Keratinocyte (primary cell): Measurements from ENCODE around the gene NOL3. TPM values are rescaled to one million over a fixed set of nuclear protein-coding genes. Genes with fewer than 3 reads are reported as not detected.

Experiments
- DNase-seq: peaks from one replicate; pipeline ENCODE4 v3.0.0-alpha.2; 2011; ENCODE audit warnings: low read depth, missing footprints, low spot score
- FAIRE-seq: peaks from 2 replicates; lab custom pipeline; 2011; peaks lifted over from hg19 to GRCh38; lab: Jason Lieb, UNC
- H2AFZ ChIP-seq: 2 replicates; pipeline ENCODE4 v1.6.0; 2012; ENCODE audit warnings: low read length, control low read depth, inconsistent platforms; ENCODE audit not compliant: control insufficient read depth
- H3K27ac ChIP-seq: 2 replicates; pipeline ENCODE4 v1.5.1; 2011; ENCODE audit warnings: low read length; ENCODE audit not compliant: control insufficient read depth, insufficient read depth
- H3K27me3 ChIP-seq: 3 replicates; pipeline ENCODE4 v1.6.0; 2011; ENCODE audit warnings: low read length; ENCODE audit not compliant: control insufficient read depth, insufficient read depth; ENCODE audit errors: extremely low read depth
- H3K36me3 ChIP-seq, 2 experiments: 2 replicates in 1 of 2; 3 replicates in 1 of 2; pipeline ENCODE4 v1.5.1; 2011; ENCODE audit warnings: low read length in 2 of 2, mild to moderate bottlenecking in 1 of 2; ENCODE audit not compliant: control insufficient read depth in 2 of 2, insufficient read depth in 2 of 2; ENCODE audit errors: extremely low read depth in 1 of 2
- H3K4me1 ChIP-seq: 3 replicates; pipeline ENCODE4 v1.5.1; 2011; ENCODE audit warnings: low read length; ENCODE audit not compliant: control insufficient read depth, insufficient read depth; ENCODE audit errors: extremely low read depth
- H3K4me2 ChIP-seq: 3 replicates; pipeline ENCODE4 v1.6.0; 2011; ENCODE audit warnings: low read depth, low read length; ENCODE audit not compliant: control insufficient read depth, insufficient read depth; ENCODE audit errors: extremely low read depth
- H3K4me3 ChIP-seq, 3 experiments: fragments of 200-600 bp in 1 of 3; sonication (generic) in 1 of 3; 2 replicates in 2 of 3; 3 replicates in 1 of 3; pipeline ENCODE4 v1.5.1; 2011 to 2016; ENCODE audit warnings: low read length in 3 of 3, mild to moderate bottlenecking in 3 of 3, control low read depth in 2 of 3, inconsistent platforms in 1 of 3, low read depth in 1 of 3, mixed read lengths in 1 of 3, mixed run types in 1 of 3, moderate library complexity in 1 of 3; ENCODE audit not compliant: control insufficient read depth in 2 of 3, insufficient read depth in 2 of 3; ENCODE audit errors: extremely low read depth in 1 of 3
- H3K79me2 ChIP-seq: 2 replicates; pipeline ENCODE4 v1.6.0; 2012; ENCODE audit warnings: low read length; ENCODE audit not compliant: control insufficient read depth, insufficient read depth
- H3K9ac ChIP-seq: 3 replicates; pipeline ENCODE4 v1.6.0; 2011; ENCODE audit warnings: low read length; ENCODE audit not compliant: control insufficient read depth, insufficient read depth; ENCODE audit errors: extremely low read depth
- H3K9me1 ChIP-seq: 3 replicates; pipeline ENCODE4 v1.6.0; 2011; ENCODE audit warnings: low read length; ENCODE audit not compliant: control insufficient read depth, insufficient read depth; ENCODE audit errors: extremely low read depth
- H3K9me3 ChIP-seq: 2 replicates; pipeline ENCODE4 v1.5.1; 2012; ENCODE audit warnings: low read depth, low read length; ENCODE audit not compliant: control insufficient read depth
- H4K20me1 ChIP-seq: 3 replicates; pipeline ENCODE4 v1.6.0; 2011; ENCODE audit warnings: low read length; ENCODE audit not compliant: control insufficient read depth, insufficient read depth; ENCODE audit errors: extremely low read depth
- EZH2 ChIP-seq: IDR thresholded peaks from one replicate; pipeline ENCODE4 v1.6.1; 2012; ENCODE audit warnings: inconsistent platforms, mild to moderate bottlenecking, low read length, moderate library complexity
- dilution Hi-C: fragments of 300-500 bp; cut with MboI; formaldehyde crosslinking; loops from one replicate; pipeline ENCODE4 v1.7.0; 2020; ENCODE audit warnings: low sequenced_read_pairs; ENCODE audit not compliant: extremely low pct_ligation_motif_present
- polyA plus RNA-seq, 5 experiments: library from polyadenylated mRNA; depleted of rRNA in 3 of 5; stranded (reverse) in 3 of 5; stranded (forward) in 1 of 5; unstranded in 1 of 5; fragments of >200 nt; gene quantifications; 1 replicate in 1 of 5; 2 replicates in 3 of 5; 3 replicates in 1 of 5; pipeline versions ENCODE4 v1.2.1 to v1.2.3, GENCODE V29; 2011 to 2012; ENCODE audit warnings: missing spikeins in 2 of 5, low read depth in 1 of 5, low replicate concordance in 1 of 5
- TF ChIP-seq, protein P1 (sequence below), 3 experiments: IDR thresholded peaks in 1 of 3; conservative IDR thresholded peaks in 1 of 3; optimal IDR thresholded peaks in 1 of 3; 2 replicates in 2 of 3; 3 replicates in 1 of 3; pipeline versions ENCODE3 to v1.5.1; 2011; ENCODE audit warnings: low read length in 3 of 3, mild to moderate bottlenecking in 3 of 3, moderate library complexity in 2 of 3, control low read depth in 1 of 3, inconsistent platforms in 1 of 3; ENCODE audit not compliant: insufficient read depth in 2 of 3; ENCODE audit errors: extremely low read depth in 1 of 3

The NOL3 gene
- polyA plus RNA-seq, 1 donor (not counting 4 experiments of a cell fraction or from before 2014, with no cell fraction given): 16.8 TPM

DNA sequence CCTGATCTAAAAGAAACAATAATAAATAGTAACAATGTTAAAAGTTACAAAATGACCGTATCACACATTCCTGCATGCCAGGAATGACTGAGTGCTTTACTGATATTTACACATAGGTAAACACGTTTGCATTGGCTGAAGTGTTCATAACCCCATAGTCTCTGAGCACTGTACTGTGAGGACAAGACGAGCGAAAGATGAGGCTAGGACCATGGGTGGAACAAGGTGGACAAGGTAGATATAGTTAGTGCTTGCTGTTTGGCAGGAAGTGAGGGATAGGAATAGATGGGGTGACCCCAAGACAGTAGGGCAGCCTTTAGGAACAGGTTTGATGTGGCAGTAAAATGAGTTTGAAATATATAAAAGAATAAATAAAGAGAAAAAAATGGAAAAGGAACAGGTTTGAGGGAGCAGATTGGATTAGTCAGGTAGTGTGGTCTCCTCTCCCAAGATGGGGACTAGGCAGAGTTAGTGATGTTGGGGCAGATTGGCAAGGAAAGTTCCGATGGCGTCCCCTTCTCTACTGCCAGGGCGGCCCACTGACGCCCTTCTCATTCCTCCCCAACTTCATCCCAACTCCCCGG, 21.2 kb downstream of the NOL3 start:
- H3K9ac ChIP-seq: peak overlapping the region; percentile 89
- H3K9me3 ChIP-seq: no peaks in the 10 kb centered on the region
- TF ChIP-seq, protein P1, sequence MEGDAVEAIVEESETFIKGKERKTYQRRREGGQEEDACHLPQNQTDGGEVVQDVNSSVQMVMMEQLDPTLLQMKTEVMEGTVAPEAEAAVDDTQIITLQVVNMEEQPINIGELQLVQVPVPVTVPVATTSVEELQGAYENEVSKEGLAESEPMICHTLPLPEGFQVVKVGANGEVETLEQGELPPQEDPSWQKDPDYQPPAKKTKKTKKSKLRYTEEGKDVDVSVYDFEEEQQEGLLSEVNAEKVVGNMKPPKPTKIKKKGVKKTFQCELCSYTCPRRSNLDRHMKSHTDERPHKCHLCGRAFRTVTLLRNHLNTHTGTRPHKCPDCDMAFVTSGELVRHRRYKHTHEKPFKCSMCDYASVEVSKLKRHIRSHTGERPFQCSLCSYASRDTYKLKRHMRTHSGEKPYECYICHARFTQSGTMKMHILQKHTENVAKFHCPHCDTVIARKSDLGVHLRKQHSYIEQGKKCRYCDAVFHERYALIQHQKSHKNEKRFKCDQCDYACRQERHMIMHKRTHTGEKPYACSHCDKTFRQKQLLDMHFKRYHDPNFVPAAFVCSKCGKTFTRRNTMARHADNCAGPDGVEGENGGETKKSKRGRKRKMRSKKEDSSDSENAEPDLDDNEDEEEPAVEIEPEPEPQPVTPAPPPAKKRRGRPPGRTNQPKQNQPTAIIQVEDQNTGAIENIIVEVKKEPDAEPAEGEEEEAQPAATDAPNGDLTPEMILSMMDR (optimal IDR thresholded peaks at IDR 0.05 in 1 of 3, IDR thresholded peaks at IDR 0.05 in 1 of 3, conservative IDR thresholded peaks at IDR 0.05 in 1 of 3; ENCODE audit: extremely low read depth in 1 of 3, insufficient read depth in 2 of 3, low read length in 3 of 3): no peak
- TF ChIP-seq EZH2: no peak
- H3K27me3 ChIP-seq: no peaks in the 10 kb centered on the region
- H3K9me1 ChIP-seq: peaks cover 2% of the 10 kb centered on the region
- H3K36me3 ChIP-seq: peaks cover 22 to 31% of the 10 kb centered on the region in 2 experiments
- DNase-seq (no peak), FAIRE-seq (no peak)
- H3K4me1 ChIP-seq: peaks cover 15% of the 10 kb centered on the region
- H3K27ac ChIP-seq: no peak overlapping the region
- H3K4me2 ChIP-seq: peak overlapping the region; percentile 69
- H3K4me3 ChIP-seq: peak overlapping the region in 2 of 3 experiments; percentile 47 to 85
- H4K20me1 ChIP-seq: peaks cover 4% of the 10 kb centered on the region
- dilution Hi-C loops: no loop called here
- peaks cover 41% of the 10 kb centered on the region for H3K79me2 ChIP-seq
- H2AFZ ChIP-seq: peak overlapping the region; percentile 65

DNA sequence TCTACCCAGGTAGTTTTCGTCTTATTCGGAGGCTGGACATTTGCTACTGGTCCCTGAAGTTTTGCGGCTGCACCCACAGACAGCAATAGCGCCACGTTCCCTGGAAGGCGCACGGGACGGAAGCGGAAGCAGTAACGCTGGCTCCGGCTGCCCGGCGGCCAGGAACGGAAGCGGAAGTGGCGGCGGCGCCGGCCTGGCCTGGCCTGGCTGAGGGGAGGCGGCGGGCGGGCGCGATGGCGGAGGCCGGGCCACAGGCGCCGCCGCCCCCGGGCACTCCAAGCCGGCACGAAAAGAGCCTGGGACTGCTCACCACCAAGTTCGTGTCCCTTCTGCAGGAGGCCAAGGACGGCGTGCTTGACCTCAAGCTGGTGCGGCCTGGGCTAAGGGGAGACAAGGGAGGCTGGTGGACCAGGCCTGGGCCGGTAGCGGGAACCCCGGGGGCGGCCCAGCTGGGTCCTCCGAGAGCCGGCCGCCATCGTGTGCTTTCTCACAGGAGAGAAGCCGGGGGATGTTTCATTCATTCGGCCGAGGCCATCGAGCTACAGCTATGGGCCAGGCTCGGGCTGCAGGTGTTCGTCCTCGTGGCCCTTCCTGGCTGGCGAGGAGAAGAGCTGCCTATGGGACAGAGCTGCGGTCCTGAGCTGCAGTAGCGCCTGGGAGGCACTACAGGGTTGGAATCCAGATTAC, 21.8 kb downstream of the NOL3 start, which contains the start of gene E2F4:
TSS of gene E2F4 (plus strand) at position 161 of the 687 bp plus-strand sequence. CDS start at position 234, 73 bp downstream.
- Histone ChIP-seq H3K27ac (peak within 1 kb of the TSS; percentile 69), H3K4me2 (peak within 1 kb of the TSS; percentile 82), H3K9me3 (no peaks in the 10 kb centered on the region), H3K4me3 (peak within 1 kb of the TSS; percentile 81 to 95 (median 85)), H3K9me1 (peaks cover 2% of the 10 kb centered on the region), H4K20me1 (peaks cover 4% of the 10 kb centered on the region), H3K4me1 (peaks cover 15% of the 10 kb centered on the region), H2AFZ (peak within 1 kb of the TSS; percentile 65), H3K36me3 (peaks cover 27 to 37% of the 10 kb centered on the region in 2 experiments), H3K79me2 (peaks cover 44% of the 10 kb centered on the region), H3K9ac (peak within 1 kb of the TSS; percentile 89), H3K27me3 (no peaks in the 10 kb centered on the region)
- dilution Hi-C loops: no loop called here
- DNase-seq (no peak), FAIRE-seq (peak; percentile 29)
- TF ChIP-seq, protein P1 (optimal IDR thresholded peaks at IDR 0.05 in 1 of 3, IDR thresholded peaks at IDR 0.05 in 1 of 3, conservative IDR thresholded peaks at IDR 0.05 in 1 of 3; ENCODE audit: extremely low read depth in 1 of 3, insufficient read depth in 2 of 3, low read length in 3 of 3): no peak
- peak; percentile 55 for TF ChIP-seq EZH2
